Skeletal muscle tissue (tissue), 4 donors: ENCODE results near the gene GPRC5C. TPM values are rescaled to one million over a fixed set of nuclear protein-coding genes. Genes with fewer than 3 reads are reported as not detected.
"Not testable (repeated sequence)": the region's sequence is repeated elsewhere in the genome, so short reads cannot be mapped to it uniquely, and the experiment has no call there.

Experiments used
- H3K27ac ChIP-seq: one replicate; pipeline ENCODE4 v1.7.0; 2013; ENCODE audit warnings: mild to moderate bottlenecking, low read depth, low read length, inconsistent platforms
- H3K27me3 ChIP-seq, 3 donors: one replicate each; pipeline ENCODE4 v1.7.0; 2013; ENCODE audit warnings: low read length in 3 of 3; ENCODE audit not compliant: control insufficient read depth in 3 of 3, insufficient read depth in 3 of 3
- H3K36me3 ChIP-seq, 3 donors: one replicate each; pipeline ENCODE4 v1.7.0; 2013; ENCODE audit warnings: low read length in 3 of 3; ENCODE audit not compliant: control insufficient read depth in 3 of 3, insufficient read depth in 3 of 3
- H3K4me1 ChIP-seq, 3 donors: one replicate each; pipeline ENCODE4 v1.7.0; 2013; ENCODE audit warnings: low read length in 3 of 3, mild to moderate bottlenecking in 3 of 3; ENCODE audit not compliant: control insufficient read depth in 3 of 3, insufficient read depth in 3 of 3
- H3K4me3 ChIP-seq, 3 donors: one replicate each; pipeline ENCODE4 v1.7.0; 2013; ENCODE audit warnings: low read length in 3 of 3
- H3K9ac ChIP-seq, 3 donors: one replicate each; pipeline ENCODE4 v1.7.0; 2013; ENCODE audit warnings: low read length in 3 of 3, mild to moderate bottlenecking in 3 of 3, moderate library complexity in 2 of 3, low read depth in 1 of 3
- H3K9me3 ChIP-seq, 3 donors: one replicate each; pipeline ENCODE4 v1.7.0; 2013; ENCODE audit warnings: low read length in 3 of 3; ENCODE audit not compliant: control insufficient read depth in 3 of 3
- total RNA-seq: library from RNA; depleted of rRNA; stranded (reverse); fragments of >200 nt; gene quantifications from one replicate; pipeline ENCODE4 v1.2.3, GENCODE V29; 2014
- donor health status: Osteomylitis.

GPRC5C gene
- total RNA-seq, 1 donor from 2014 or later = 44.4 TPM

DNA sequence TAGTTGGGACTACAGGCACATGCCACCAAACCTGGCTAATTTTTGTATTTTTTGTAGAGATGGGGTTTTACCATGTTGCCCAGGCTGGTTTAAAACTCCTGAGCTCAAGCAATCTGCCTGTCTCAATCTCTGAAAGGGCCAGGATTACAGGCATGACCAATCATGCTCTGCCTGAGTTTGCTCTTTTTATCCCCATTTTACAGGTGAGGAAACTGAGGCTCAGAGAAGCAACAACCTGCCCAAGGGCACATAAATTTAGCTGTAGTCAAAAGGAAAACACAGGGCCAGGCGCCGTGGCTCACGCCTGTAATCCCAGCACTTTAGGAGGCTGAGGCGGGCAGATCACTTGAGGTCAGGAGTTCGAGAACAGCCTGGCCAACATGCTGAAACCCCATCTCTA, 26.6 kb upstream of the GPRC5C start:
- not testable (repeated sequence) for H3K9me3 ChIP-seq, H3K27me3 ChIP-seq, H3K4me3 ChIP-seq, H3K27ac ChIP-seq, H3K9ac ChIP-seq, H3K36me3 ChIP-seq
- H3K4me1 ChIP-seq = peaks cover 9 to 12% (median 10%) of the 10 kb centered on the region in 3 donors

DNA sequence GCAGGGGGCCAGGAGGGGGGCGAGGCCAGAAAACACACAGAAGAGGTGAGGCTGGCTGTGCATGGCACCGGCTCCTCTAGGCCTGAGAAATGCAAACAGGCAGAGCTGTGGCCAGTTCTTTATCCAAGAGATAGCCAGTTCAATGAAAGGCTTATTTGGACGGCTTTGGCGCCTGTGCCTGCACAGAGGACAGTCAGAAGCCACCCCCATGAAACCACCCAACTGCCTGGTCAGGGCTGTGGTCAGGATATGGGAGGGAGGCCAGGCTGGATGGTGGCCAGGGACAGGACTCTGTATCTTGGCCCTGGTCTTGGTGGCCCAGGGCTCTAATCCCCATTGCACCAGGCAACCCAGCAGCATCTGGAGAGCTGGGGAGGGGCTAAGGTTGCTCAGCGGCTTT, 24.5 kb upstream of the GPRC5C start:
- Histone ChIP-seq H3K4me1 (peaks cover 9 to 12% (median 10%) of the 10 kb centered on the region in 3 donors), H3K9me3 (no peaks in the 10 kb centered on the region), H3K4me3 (no peak overlapping the region), H3K9ac (peak overlapping the region in 1 of 3 donors; percentile 25), H3K36me3 (no peaks in the 10 kb centered on the region), H3K27me3 (peaks cover 0 to 3% (median 0%) of the 10 kb centered on the region in 3 donors), H3K27ac (no peak overlapping the region)

DNA sequence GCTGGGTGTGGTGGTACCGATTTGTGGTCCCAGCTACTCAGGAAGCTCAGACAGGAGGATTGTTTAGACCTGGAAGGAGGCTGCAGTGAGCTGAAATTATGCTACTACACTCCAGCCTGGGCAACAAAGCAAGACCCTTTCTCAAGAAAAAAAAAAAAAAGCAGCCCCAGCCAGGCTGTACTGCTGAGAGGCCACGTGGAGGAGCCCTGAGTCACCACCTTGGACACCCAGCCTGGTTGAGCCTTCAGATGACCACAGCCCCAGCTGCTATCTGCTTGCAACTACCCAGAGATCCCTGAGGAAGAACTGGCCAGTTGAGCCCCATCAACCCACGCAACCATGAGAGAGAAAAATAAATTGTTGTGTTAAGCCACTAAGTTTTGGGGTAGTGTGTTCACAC, 23.6 kb upstream of the GPRC5C start:
- Histone ChIP-seq H3K4me1 (peaks cover 9 to 11% (median 10%) of the 10 kb centered on the region in 3 donors), H3K36me3 (no peaks in the 10 kb centered on the region), H3K9me3 (no peaks in the 10 kb centered on the region), H3K4me3 (no peak overlapping the region), H3K9ac (no peak overlapping the region), H3K27me3 (peaks cover 0 to 3% (median 0%) of the 10 kb centered on the region in 3 donors), H3K27ac (no peak overlapping the region)

DNA sequence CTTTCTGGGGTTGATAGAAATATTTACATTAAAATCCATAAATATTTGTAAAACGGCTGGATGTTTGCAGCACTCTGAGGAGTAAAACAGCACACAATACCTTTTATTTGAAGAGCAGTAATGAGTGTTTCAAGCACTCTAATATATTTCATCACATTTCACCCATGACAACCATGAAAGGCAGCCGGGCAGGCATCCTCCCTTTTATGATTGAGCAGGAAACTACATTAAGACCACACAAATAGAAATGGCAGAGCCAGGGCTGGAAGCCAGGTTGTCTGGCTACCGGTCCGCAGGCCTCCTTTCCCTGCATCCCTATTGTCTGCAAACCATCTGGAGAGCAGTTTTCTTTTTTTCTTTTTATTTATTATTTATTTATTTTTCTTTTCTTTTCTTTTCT, 23.1 kb upstream of the GPRC5C start:
- Histone ChIP-seq H3K4me1 (peaks cover 3 to 6% (median 5%) of the 10 kb centered on the region in 3 donors), H3K4me3 (no peak overlapping the region), H3K9ac (no peak overlapping the region), H3K9me3 (no peaks in the 10 kb centered on the region), H3K27ac (no peak overlapping the region), H3K36me3 (no peaks in the 10 kb centered on the region), H3K27me3 (peaks cover 0 to 3% (median 0%) of the 10 kb centered on the region in 3 donors)

DNA sequence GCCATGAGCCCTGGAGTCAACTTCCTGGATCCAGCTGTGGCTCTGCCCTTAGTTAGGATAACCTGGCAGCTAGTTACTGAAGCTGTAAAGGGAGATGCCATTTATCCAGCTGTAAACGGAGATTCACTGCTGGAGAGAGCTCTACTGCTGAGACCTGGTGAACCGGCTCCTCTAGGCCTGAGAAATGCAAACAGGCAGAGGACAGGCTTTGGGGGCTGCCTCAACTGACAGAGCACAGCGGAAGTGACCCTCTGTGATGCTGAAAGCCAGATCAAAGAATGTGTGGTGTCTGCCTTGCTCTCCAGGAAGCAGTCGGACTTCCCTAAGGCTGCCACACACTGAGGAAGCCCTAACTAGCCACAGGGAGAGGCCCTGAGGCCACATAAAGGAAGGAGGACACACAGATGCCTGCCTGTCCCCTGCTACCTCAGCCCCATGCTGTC, 21.9 kb upstream of the GPRC5C start:
- Histone ChIP-seq H3K27ac (no peak overlapping the region), H3K4me3 (no peak overlapping the region), H3K27me3 (no peaks in the 10 kb centered on the region), H3K9ac (no peak overlapping the region), H3K4me1 (peaks cover 0 to 2% (median 0%) of the 10 kb centered on the region in 3 donors), H3K9me3 (no peaks in the 10 kb centered on the region), H3K36me3 (no peaks in the 10 kb centered on the region)

DNA sequence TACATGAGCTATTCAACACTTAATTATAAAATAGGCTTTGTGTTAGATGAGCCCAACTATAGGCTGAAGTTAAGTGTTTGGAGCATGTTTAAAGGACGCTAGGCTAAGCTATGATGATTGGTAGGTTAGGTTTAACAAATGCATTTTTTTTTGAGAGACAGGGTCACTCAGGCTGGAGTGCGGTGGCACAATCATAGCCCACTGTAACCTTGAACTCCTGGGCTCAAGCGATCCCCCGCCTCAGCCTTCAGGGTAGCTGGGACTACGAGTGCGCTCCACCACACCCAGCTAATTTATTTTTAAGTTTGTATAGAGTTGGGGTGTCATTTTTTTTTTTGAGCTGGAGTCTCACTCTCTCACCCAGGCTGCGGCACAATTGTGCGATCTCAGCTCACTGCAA, 19.3 kb upstream of the GPRC5C start:
- Histone ChIP-seq H3K9me3 (no peaks in the 10 kb centered on the region), H3K9ac (no peak overlapping the region), H3K27ac (no peak overlapping the region), H3K4me1 (peaks cover 4 to 8% (median 4%) of the 10 kb centered on the region in 3 donors), H3K4me3 (no peak overlapping the region), H3K36me3 (no peaks in the 10 kb centered on the region), H3K27me3 (no peaks in the 10 kb centered on the region)

DNA sequence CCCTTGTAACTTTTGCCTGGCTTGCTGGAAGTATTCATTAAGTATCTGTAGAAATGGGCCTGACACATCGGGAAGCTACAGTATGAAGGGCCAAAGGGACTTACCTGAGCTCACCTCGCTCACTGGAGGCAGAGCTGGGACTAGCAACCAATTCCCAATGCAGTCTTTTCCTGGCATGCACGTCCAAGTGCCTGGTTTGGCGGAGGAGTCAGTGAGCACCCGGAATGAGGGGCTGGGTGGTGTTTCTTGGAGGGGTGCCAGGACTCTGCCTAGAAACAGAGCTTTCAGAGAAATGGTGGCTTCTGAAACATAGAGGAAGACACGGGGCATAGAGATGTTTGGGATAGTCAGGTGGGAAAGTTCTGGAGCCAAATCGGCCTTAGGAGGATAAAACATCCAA, 18.4 kb upstream of the GPRC5C start:
- Histone ChIP-seq H3K36me3 (no peaks in the 10 kb centered on the region), H3K4me3 (no peak overlapping the region), H3K9me3 (no peaks in the 10 kb centered on the region), H3K27me3 (no peaks in the 10 kb centered on the region), H3K27ac (no peak overlapping the region), H3K9ac (no peak overlapping the region), H3K4me1 (peaks cover 6 to 13% (median 8%) of the 10 kb centered on the region in 3 donors)

DNA sequence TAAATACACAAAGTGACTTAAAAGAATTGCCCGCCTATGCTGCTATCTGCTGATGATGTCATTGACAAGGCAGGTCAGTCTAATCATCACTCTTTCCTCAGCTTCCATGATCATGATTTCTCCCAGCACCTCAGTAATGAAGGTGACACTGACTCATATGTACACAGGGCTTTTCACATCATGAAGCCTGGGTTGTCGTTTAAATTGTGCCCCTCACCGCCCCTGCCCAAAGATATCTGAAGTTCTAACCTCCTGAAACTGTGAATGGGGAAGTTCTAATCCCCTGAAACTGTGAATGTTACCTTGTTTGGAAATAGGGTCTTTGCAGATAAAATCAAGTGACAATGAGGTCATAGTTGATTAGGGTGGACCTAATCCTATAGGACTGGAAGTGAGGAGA, 17.4 kb upstream of the GPRC5C start:
- no peak overlapping the region for H3K27ac ChIP-seq
- H3K4me1 ChIP-seq = peaks cover 6 to 13% (median 8%) of the 10 kb centered on the region in 3 donors
- no peak overlapping the region for H3K9ac ChIP-seq
- H3K27me3 ChIP-seq = no peaks in the 10 kb centered on the region
- H3K4me3 ChIP-seq = no peak overlapping the region
- H3K36me3 ChIP-seq = no peaks in the 10 kb centered on the region
- no peaks in the 10 kb centered on the region for H3K9me3 ChIP-seq

DNA sequence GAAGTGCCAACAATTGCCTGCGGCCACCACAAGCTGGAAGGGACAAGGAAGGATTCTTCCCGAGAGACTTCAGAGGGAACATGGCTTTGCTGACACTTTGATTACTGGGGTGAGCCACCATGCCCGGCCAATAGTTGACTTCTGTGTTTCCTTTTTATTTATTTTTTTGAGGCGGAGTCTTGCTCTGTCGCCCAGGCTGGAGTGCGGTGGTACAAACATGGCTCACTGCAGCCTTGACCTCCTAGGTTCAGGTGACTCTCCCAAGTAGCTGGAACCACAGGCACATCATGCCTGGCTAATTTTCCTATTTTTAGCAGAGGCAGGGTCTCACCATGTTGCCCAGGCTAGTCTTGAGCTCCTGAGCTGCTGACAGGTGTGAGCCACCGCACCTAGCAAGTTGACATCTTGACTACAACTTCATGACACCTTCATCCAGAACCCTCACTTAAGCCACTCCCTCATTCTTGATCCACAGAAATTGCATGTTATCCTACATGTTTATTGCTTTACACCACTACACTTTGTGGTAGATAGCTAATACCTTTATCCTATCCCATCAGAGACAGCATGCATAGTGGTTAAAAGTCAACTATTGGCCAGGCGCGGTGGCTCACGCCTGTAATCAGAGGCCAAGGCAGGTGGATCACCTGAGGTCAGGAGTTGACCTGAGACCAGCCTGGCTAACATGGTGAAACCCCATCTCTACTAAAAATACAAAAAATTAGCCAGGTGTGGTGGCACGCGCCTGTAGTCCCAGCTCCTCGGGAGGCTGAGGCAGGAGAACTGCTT, 16.1 kb upstream of the GPRC5C start:
- H3K27ac ChIP-seq = no peak overlapping the region
- no peaks in the 10 kb centered on the region for H3K36me3 ChIP-seq
- H3K9me3 ChIP-seq = no peaks in the 10 kb centered on the region
- no peak overlapping the region for H3K4me3 ChIP-seq
- H3K27me3 ChIP-seq = no peaks in the 10 kb centered on the region
- no peak overlapping the region for H3K9ac ChIP-seq
- peaks cover 6 to 13% (median 8%) of the 10 kb centered on the region in 3 donors for H3K4me1 ChIP-seq

DNA sequence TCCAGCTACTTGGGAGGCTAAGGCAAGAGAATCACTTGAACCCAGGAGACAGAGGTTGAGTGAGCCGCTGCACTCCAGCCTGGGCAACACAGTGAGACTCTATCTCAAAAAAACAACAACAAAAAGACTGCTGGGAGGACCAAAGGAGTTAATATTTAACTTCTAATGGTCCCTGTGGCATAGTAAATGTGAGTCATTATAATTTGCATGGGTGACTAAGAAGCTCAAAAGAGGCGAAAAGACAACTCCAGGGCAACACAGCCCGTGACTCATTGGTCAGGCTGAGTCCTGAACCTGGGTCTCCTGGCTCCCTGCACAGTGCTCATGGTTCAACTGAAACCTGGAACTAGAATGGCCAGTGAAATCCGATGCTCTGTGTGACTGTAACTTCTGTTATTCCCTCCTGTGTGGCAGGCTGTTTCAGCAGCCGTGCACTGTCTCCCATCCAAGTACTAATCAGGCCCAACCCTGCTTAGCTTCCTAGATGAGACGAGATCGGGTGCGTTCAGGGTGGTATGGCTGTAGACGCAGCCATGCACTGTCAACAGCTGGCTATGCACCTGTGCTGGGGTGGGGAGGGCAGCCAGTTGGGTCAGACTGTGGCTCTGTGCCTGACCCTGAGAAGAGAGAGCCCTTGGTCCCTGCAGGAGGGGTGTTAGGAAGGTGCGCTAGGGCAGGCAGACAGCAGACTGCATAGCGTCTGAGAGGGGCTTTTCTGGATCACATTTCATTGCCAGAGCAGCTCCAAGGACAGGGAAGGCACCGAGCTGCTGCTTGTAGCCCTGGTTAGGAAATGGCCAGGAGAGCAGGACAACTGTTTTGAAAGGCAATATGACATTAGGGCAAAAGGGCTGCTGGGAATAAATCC, 14.5 kb upstream of the GPRC5C start:
- no peaks in the 10 kb centered on the region for H3K27me3 ChIP-seq
- H3K4me1 ChIP-seq = peaks cover 6 to 13% (median 8%) of the 10 kb centered on the region in 3 donors
- no peaks in the 10 kb centered on the region for H3K36me3 ChIP-seq
- no peaks in the 10 kb centered on the region for H3K9me3 ChIP-seq
- H3K9ac ChIP-seq = peak overlapping the region in 2 of 3 donors; percentile 61 to 64
- H3K4me3 ChIP-seq = peak overlapping the region in 1 of 3 donors; percentile 38
- H3K27ac ChIP-seq = peak overlapping the region; percentile 72
